GM21360 (cell line): Measurements from ENCODE around the gene REM1.
"Not testable (repeated sequence)": the region's sequence is repeated elsewhere in the genome, so short reads cannot be mapped to it uniquely, and the experiment has no call there.

Source experiments
- ATAC-seq: cut with Tn5 transposase; IDR thresholded peaks from one replicate; pipeline ENCODE4 v1.9.1; 2021; ENCODE audit warnings: mild to moderate bottlenecking, moderate library complexity; ENCODE audit not compliant: unreplicated experiment

The REM1 gene

GRCh38 chr20:31474758-31475427 is at the start of gene REM1, which contains the start of gene DEFB124:
TSS of gene REM1 (plus strand) at chr20:31475288. CDS start at chr20:31476446, 1,158 bp downstream.
TSS of gene DEFB124 (minus strand) at chr20:31475127. CDS start at chr20:31473013, 2,114 bp downstream.
- ATAC-seq, result no peak

GRCh38 chr20:31425797-31426196 is 49.3 kb upstream of the REM1 start:
- no peak for ATAC-seq

- ATAC-seq, result not testable (repeated sequence)
These were observed 48.1 kb upstream of the REM1 start for GRCh38 chr20:31426891-31427551.

GRCh38 chr20:31427576-31427975 is 47.5 kb upstream of the REM1 start:
- not testable (repeated sequence) for ATAC-seq

- no peak for ATAC-seq
These were observed 44.4 kb upstream of the REM1 start for GRCh38 chr20:31430568-31431115.

- ATAC-seq, result no peak
These were observed 35.0 kb upstream of the REM1 start, which contains the start of gene DEFB123 for GRCh38 chr20:31440012-31440659. TSS of gene DEFB123 (plus strand) at chr20:31440632. CDS start at chr20:31440699, 67 bp downstream.

- no peak for ATAC-seq
These were observed 28.8 kb upstream of the REM1 start for GRCh38 chr20:31446084-31446819.

GRCh38 chr20:31449511-31450414 is 25.3 kb upstream of the REM1 start:
- ATAC-seq, result no peak

- ATAC-seq, result no peak
These were observed 22.5 kb upstream of the REM1 start for GRCh38 chr20:31452575-31452974.

GRCh38 chr20:31454361-31454760 is 20.7 kb upstream of the REM1 start:
- no peak for ATAC-seq

- ATAC-seq, result not testable (repeated sequence)
These were observed 4.1 kb upstream of the REM1 start for GRCh38 chr20:31470946-31471345.

GRCh38 chr20:31472395-31473330 is 2.4 kb upstream of the REM1 start:
- ATAC-seq, result no peak

- no peak for ATAC-seq
These were observed 1.6 kb upstream of the REM1 start for GRCh38 chr20:31473331-31474096.

- ATAC-seq, result peak; percentile 68
These were observed 1.0 kb upstream of the REM1 start for GRCh38 chr20:31474097-31474436.

GRCh38 chr20:31475472-31476293 is 595 bp downstream of the REM1 start:
- no peak for ATAC-seq

GRCh38 chr20:31476294-31476585 is 1.2 kb downstream of the REM1 start:
- no peak for ATAC-seq

GRCh38 chr20:31476643-31477215 is 1.6 kb downstream of the REM1 start:
- ATAC-seq, result no peak
